ENCODE measurements around the gene GPRIN2.
"Not testable (repeated sequence)": the region's sequence is repeated elsewhere in the genome, so short reads cannot be mapped to it uniquely, and the experiment has no call there.

GRCh38 chr10:46581997-46582396 lies 25.5 kb upstream of the GPRIN2 start:
- TF ChIP-seq TAF1 (IDR thresholded peaks at IDR 0.05; ENCODE audit: borderline replicate concordance, low read depth, low read length); PBX3 (IDR thresholded peaks at IDR 0.05); POLR2AphosphoS5 (IDR thresholded peaks at IDR 0.05; ENCODE audit: low read depth, low read length); USF1 (IDR thresholded peaks at IDR 0.05; ENCODE audit: borderline replicate concordance, low read depth); SMC3 (IDR thresholded peaks at IDR 0.05; ENCODE audit: low read depth, low read length); TEAD4 (IDR thresholded peaks at IDR 0.05; ENCODE audit: borderline replicate concordance, insufficient read depth); CHD2 (IDR thresholded peaks at IDR 0.05; ENCODE audit: low read length, partially characterized antibody): not testable (repeated sequence)
- TF ChIP-seq, protein P1, sequence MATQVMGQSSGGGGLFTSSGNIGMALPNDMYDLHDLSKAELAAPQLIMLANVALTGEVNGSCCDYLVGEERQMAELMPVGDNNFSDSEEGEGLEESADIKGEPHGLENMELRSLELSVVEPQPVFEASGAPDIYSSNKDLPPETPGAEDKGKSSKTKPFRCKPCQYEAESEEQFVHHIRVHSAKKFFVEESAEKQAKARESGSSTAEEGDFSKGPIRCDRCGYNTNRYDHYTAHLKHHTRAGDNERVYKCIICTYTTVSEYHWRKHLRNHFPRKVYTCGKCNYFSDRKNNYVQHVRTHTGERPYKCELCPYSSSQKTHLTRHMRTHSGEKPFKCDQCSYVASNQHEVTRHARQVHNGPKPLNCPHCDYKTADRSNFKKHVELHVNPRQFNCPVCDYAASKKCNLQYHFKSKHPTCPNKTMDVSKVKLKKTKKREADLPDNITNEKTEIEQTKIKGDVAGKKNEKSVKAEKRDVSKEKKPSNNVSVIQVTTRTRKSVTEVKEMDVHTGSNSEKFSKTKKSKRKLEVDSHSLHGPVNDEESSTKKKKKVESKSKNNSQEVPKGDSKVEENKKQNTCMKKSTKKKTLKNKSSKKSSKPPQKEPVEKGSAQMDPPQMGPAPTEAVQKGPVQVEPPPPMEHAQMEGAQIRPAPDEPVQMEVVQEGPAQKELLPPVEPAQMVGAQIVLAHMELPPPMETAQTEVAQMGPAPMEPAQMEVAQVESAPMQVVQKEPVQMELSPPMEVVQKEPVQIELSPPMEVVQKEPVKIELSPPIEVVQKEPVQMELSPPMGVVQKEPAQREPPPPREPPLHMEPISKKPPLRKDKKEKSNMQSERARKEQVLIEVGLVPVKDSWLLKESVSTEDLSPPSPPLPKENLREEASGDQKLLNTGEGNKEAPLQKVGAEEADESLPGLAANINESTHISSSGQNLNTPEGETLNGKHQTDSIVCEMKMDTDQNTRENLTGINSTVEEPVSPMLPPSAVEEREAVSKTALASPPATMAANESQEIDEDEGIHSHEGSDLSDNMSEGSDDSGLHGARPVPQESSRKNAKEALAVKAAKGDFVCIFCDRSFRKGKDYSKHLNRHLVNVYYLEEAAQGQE (IDR thresholded peaks at IDR 0.05; ENCODE audit: low read depth, low read length): not testable (repeated sequence)
- TF ChIP-seq, protein P2, sequence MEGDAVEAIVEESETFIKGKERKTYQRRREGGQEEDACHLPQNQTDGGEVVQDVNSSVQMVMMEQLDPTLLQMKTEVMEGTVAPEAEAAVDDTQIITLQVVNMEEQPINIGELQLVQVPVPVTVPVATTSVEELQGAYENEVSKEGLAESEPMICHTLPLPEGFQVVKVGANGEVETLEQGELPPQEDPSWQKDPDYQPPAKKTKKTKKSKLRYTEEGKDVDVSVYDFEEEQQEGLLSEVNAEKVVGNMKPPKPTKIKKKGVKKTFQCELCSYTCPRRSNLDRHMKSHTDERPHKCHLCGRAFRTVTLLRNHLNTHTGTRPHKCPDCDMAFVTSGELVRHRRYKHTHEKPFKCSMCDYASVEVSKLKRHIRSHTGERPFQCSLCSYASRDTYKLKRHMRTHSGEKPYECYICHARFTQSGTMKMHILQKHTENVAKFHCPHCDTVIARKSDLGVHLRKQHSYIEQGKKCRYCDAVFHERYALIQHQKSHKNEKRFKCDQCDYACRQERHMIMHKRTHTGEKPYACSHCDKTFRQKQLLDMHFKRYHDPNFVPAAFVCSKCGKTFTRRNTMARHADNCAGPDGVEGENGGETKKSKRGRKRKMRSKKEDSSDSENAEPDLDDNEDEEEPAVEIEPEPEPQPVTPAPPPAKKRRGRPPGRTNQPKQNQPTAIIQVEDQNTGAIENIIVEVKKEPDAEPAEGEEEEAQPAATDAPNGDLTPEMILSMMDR (IDR thresholded peaks at IDR 0.05): not testable (repeated sequence)

Measured in SK-N-SH (cell line).